ENCODE data around the gene IGSF8.
"Not testable (repeated sequence)": the region's sequence is repeated elsewhere in the genome, so short reads cannot be mapped to it uniquely, and the experiment has no call there.

Gene IGSF8

GRCh38 chr1:160118928-160119327 is 20.5 kb upstream of the IGSF8 start:
- ATAC-seq (ENCODE audit: low read depth) (no peak), DNase-seq (ENCODE audit: low spot score in 2 of 2) (no peak)
- Mint-ChIP-seq H3K27ac (no peak overlapping the region), H3K27me3 (peaks cover 15% of the 10 kb centered on the region), H3K4me3 (no peak overlapping the region), H3K9me3 (no peaks in the 10 kb centered on the region), H3K36me3 (no peaks in the 10 kb centered on the region), H3K4me1 (no peaks in the 10 kb centered on the region)

DNA sequence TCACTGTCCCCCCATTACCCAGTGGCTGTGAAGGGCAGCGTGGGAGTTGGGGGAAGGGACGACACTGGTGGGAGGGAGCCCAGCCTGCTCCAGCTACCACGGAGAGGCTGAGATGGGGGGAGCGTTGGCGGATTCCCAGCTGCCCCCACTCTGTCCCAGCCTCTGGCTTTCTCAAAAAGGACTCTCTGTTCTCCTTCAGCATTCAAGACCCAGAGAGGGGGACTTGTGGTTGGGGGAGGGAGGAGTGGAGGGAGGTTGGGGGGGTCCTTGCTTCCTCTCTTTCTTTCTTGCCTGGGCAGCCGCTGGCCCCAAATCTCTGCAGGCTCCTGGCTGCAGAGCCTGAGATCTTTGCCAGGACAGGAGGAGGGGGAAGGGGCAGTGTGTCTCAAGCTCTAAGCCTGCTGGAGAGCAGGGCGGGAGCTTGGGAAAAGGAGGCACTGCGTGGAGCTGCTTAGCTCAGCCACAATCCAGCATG is 19.3 kb upstream of the IGSF8 start:
- no peaks in the 10 kb centered on the region for H3K36me3 Mint-ChIP-seq
- DNase-seq (ENCODE audit: low spot score in 2 of 2) (no peak), ATAC-seq (ENCODE audit: low read depth) (no peak)

GRCh38 chr1:160117300-160117699 is 18.9 kb upstream of the IGSF8 start:
- Mint-ChIP-seq H3K27me3 (peaks cover 20% of the 10 kb centered on the region), H3K4me1 (no peaks in the 10 kb centered on the region), H3K4me3 (no peak overlapping the region), H3K36me3 (no peaks in the 10 kb centered on the region), H3K9me3 (no peaks in the 10 kb centered on the region), H3K27ac (no peak overlapping the region)
- DNase-seq (ENCODE audit: low spot score in 2 of 2): no peak
- no peak for ATAC-seq (ENCODE audit: low read depth)

More for the DNA sequence above, 19.3 kb upstream of the IGSF8 start:
- H3K4me1 Mint-ChIP-seq: no peaks in the 10 kb centered on the region
- H3K27ac Mint-ChIP-seq: no peak overlapping the region
- peaks cover 18% of the 10 kb centered on the region for H3K27me3 Mint-ChIP-seq
- H3K9me3 Mint-ChIP-seq: no peaks in the 10 kb centered on the region
- no peak overlapping the region for H3K4me3 Mint-ChIP-seq

GRCh38 chr1:160116283-160117147 is 18.1 kb upstream of the IGSF8 start:
- DNase-seq (ENCODE audit: low spot score in 2 of 2): no peak
- no peak for ATAC-seq (ENCODE audit: low read depth)
- Mint-ChIP-seq H3K4me3 (no peak overlapping the region), H3K36me3 (no peaks in the 10 kb centered on the region), H3K4me1 (no peaks in the 10 kb centered on the region), H3K27ac (no peak overlapping the region), H3K9me3 (no peaks in the 10 kb centered on the region), H3K27me3 (peaks cover 21% of the 10 kb centered on the region)

GRCh38 chr1:160115545-160116282 is 17.3 kb upstream of the IGSF8 start, which contains the start of gene ATP1A2:
Gene ATP1A2, plus strand, starts transcription at chr1:160115759. Its CDS starts 103 bp downstream, at chr1:160115862.
- no peak within 1 kb of the TSS for H3K4me3 Mint-ChIP-seq
- no peak within 1 kb of the TSS for H3K27ac Mint-ChIP-seq
- H3K9me3 Mint-ChIP-seq: no peaks in the 10 kb centered on the region
- peaks cover 21% of the 10 kb centered on the region for H3K27me3 Mint-ChIP-seq
- ATAC-seq (ENCODE audit: low read depth) (no peak), DNase-seq (ENCODE audit: low spot score in 2 of 2) (no peak)
- no peaks in the 10 kb centered on the region for H3K4me1 Mint-ChIP-seq
- H3K36me3 Mint-ChIP-seq: no peaks in the 10 kb centered on the region

DNA sequence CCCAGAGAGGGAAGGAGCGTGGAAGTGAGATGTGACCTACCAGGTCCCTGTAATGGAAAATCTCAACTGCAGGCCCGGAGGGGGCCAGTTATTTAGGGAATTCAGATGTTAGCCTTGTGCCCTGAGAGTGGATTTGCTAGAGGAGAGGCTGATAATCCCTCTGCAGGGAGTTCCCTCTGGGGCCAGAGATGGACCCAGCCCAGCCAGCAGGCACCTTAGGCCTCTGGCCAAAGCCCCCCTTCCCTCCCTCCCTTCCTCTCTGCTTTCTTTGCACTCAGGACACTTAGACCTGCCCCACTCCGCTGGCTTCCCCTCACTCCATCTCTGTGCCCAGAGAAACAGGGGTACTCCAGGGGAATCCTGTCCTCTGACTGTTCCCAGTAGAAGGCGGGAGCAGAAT is 15.7 kb upstream of the IGSF8 start:
- no peaks in the 10 kb centered on the region for H3K36me3 Mint-ChIP-seq
- H3K9me3 Mint-ChIP-seq: no peaks in the 10 kb centered on the region
- H3K4me1 Mint-ChIP-seq: no peaks in the 10 kb centered on the region
- H3K27me3 Mint-ChIP-seq: peaks cover 19% of the 10 kb centered on the region
- H3K4me3 Mint-ChIP-seq: no peak overlapping the region
- DNase-seq (ENCODE audit: low spot score in 2 of 2) (no peak), ATAC-seq (ENCODE audit: low read depth) (no peak)
- no peak overlapping the region for H3K27ac Mint-ChIP-seq

- H3K4me3 Mint-ChIP-seq: no peak overlapping the region
- DNase-seq (ENCODE audit: low spot score in 2 of 2): no peak
- peaks cover 18% of the 10 kb centered on the region for H3K27me3 Mint-ChIP-seq
- no peak for ATAC-seq (ENCODE audit: low read depth)
- H3K9me3 Mint-ChIP-seq: no peaks in the 10 kb centered on the region
- no peaks in the 10 kb centered on the region for H3K36me3 Mint-ChIP-seq
- H3K4me1 Mint-ChIP-seq: peaks cover 3% of the 10 kb centered on the region
- H3K27ac Mint-ChIP-seq: no peak overlapping the region
Observed at GRCh38 chr1:160113407-160113806, 15.0 kb upstream of the IGSF8 start.

GRCh38 chr1:160112357-160112756 is 13.9 kb upstream of the IGSF8 start:
- H3K36me3 Mint-ChIP-seq: no peaks in the 10 kb centered on the region
- peaks cover 3% of the 10 kb centered on the region for H3K4me1 Mint-ChIP-seq
- ATAC-seq (ENCODE audit: low read depth): no peak

DNA sequence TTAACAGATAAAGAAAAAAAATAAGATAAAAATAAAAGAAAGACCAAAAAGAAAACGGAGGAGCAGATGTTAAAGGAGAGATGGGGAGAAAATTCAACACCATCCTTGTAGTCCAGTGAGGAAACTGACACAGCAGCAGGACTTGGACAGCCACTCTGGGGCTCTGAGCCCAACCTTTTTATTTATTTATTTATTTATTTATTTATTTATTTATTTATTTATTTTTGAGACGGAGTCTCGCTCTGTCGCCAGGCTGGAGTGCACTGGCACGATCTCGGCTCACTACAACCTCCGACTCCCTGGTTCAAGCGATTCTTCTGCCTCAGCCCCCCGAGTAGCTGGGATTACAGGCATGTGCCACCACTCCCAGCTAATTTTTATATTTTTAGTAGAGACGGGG is 13.0 kb upstream of the IGSF8 start:
- ATAC-seq (ENCODE audit: low read depth); H3K4me3 Mint-ChIP-seq; H3K27ac Mint-ChIP-seq; H3K4me1 Mint-ChIP-seq; H3K9me3 Mint-ChIP-seq; H3K36me3 Mint-ChIP-seq; DNase-seq (ENCODE audit: low spot score in 2 of 2): not testable (repeated sequence)
- peaks cover 18% of the 10 kb centered on the region for H3K27me3 Mint-ChIP-seq

More at GRCh38 chr1:160112357-160112756, 13.9 kb upstream of the IGSF8 start:
- Mint-ChIP-seq H3K27ac (no peak overlapping the region), H3K9me3 (no peaks in the 10 kb centered on the region), H3K4me3 (no peak overlapping the region), H3K27me3 (peaks cover 18% of the 10 kb centered on the region)
- no peak for DNase-seq (ENCODE audit: low spot score in 2 of 2)

GRCh38 chr1:160109686-160110085 is 11.3 kb upstream of the IGSF8 start:
- peaks cover 3% of the 10 kb centered on the region for H3K4me1 Mint-ChIP-seq

GRCh38 chr1:160108888-160109662 is 10.7 kb upstream of the IGSF8 start:
- no peak overlapping the region for H3K27ac Mint-ChIP-seq
- peaks cover 3% of the 10 kb centered on the region for H3K4me1 Mint-ChIP-seq
- DNase-seq (ENCODE audit: low spot score in 2 of 2) (no peak), ATAC-seq (ENCODE audit: low read depth) (peak; percentile 54)
- H3K36me3 Mint-ChIP-seq: no peaks in the 10 kb centered on the region
- H3K9me3 Mint-ChIP-seq: no peaks in the 10 kb centered on the region
- H3K27me3 Mint-ChIP-seq: peaks cover 15% of the 10 kb centered on the region
- H3K4me3 Mint-ChIP-seq: no peak overlapping the region

More at GRCh38 chr1:160109686-160110085, 11.3 kb upstream of the IGSF8 start:
- Mint-ChIP-seq H3K9me3 (no peaks in the 10 kb centered on the region), H3K36me3 (no peaks in the 10 kb centered on the region), H3K27ac (no peak overlapping the region), H3K27me3 (peaks cover 16% of the 10 kb centered on the region), H3K4me3 (no peak overlapping the region)
- ATAC-seq (ENCODE audit: low read depth) (no peak), DNase-seq (ENCODE audit: low spot score in 2 of 2) (no peak)

DNA sequence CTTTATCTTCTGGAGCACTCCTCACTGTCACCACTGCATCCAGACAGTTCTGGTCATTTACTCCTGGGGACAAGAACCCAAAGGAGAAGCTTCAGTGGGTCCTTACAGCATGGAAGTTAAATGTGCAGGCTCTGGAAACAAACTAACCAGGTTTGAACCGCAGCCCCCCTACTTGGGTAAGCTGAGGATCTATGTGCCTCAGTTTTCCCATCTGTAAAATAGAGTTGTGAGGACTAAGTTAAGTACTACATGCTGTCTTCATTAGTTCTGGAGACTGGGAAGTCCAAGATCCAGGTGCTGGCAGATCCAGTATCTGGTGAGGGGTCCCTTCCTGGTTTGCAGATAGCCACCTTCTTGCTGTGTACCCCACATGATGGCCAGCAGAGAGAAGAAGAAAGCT is 9.1 kb upstream of the IGSF8 start:
- H3K27ac Mint-ChIP-seq: no peak overlapping the region
- no peaks in the 10 kb centered on the region for H3K36me3 Mint-ChIP-seq
- no peak for ATAC-seq (ENCODE audit: low read depth)
- no peaks in the 10 kb centered on the region for H3K9me3 Mint-ChIP-seq
- H3K27me3 Mint-ChIP-seq: peaks cover 10% of the 10 kb centered on the region
- H3K4me3 Mint-ChIP-seq: no peak overlapping the region
- no peak for DNase-seq (ENCODE audit: low spot score in 2 of 2)
- peaks cover 8% of the 10 kb centered on the region for H3K4me1 Mint-ChIP-seq

- H3K9me3 Mint-ChIP-seq: no peaks in the 10 kb centered on the region
- no peak overlapping the region for H3K27ac Mint-ChIP-seq
- ATAC-seq (ENCODE audit: low read depth) (no peak), DNase-seq (ENCODE audit: low spot score in 2 of 2) (no peak)
- H3K36me3 Mint-ChIP-seq: no peaks in the 10 kb centered on the region
- H3K4me3 Mint-ChIP-seq: no peak overlapping the region
- H3K4me1 Mint-ChIP-seq: peaks cover 19% of the 10 kb centered on the region
- peaks cover 9% of the 10 kb centered on the region for H3K27me3 Mint-ChIP-seq
Observed at GRCh38 chr1:160105155-160105554, 6.7 kb upstream of the IGSF8 start.

DNA sequence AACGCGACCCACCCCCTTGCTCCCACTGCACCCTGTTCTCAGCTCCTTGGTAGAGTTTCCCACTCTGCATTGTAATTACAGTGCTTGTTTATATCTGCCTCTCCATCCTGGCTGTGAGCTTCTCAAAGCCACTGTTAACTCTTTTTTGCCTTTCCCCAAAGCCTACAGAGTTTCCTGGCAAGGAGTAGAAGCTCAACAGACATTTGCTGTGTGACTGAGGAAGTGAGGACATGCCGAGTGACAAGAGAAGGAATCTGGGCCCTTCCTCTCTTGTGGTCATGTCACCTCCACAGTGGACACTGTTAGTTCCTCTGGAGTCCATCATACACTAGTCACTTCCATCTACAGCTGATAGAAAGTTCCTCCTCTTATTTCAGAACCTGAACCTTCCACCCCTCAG is 6.1 kb upstream of the IGSF8 start:
- Mint-ChIP-seq H3K27me3 (peaks cover 9% of the 10 kb centered on the region), H3K27ac (no peak overlapping the region), H3K9me3 (no peaks in the 10 kb centered on the region), H3K4me3 (no peak overlapping the region), H3K36me3 (no peaks in the 10 kb centered on the region), H3K4me1 (peaks cover 22% of the 10 kb centered on the region)
- DNase-seq (ENCODE audit: low spot score in 2 of 2) (no peak), ATAC-seq (ENCODE audit: low read depth) (no peak)

All from memory B cell (primary cell).